HFFc6 (cell line): ENCODE results near the gene UVRAG. TPM values are rescaled to one million over a fixed set of nuclear protein-coding genes. Genes with fewer than 3 reads are reported as not detected.

Source experiments
- DNase-seq: peaks from one replicate; pipeline ENCODE4 v3.0.0-alpha.2; 2018
- H3K27ac Mint-ChIP-seq: 2 replicates; pipeline ENCODE4 v1.8.0; 2020; ENCODE audit warnings: mild to moderate bottlenecking, mixed read lengths
- H3K27me3 Mint-ChIP-seq: 2 replicates; pipeline ENCODE4 v1.8.0; 2021; ENCODE audit warnings: mild to moderate bottlenecking, moderate library complexity, mixed read lengths; ENCODE audit not compliant: insufficient read depth
- H3K36me3 Mint-ChIP-seq: 2 replicates; pipeline ENCODE4 v1.8.0; 2021; ENCODE audit warnings: low read depth, mixed read lengths
- H3K4me1 Mint-ChIP-seq: 2 replicates; pipeline ENCODE4 v1.8.0; 2020; ENCODE audit warnings: low read depth, mixed read lengths
- H3K4me3 Mint-ChIP-seq: 2 replicates; pipeline ENCODE4 v1.8.0; 2020; ENCODE audit warnings: mild to moderate bottlenecking, moderate library complexity, mixed read lengths
- H3K9me3 Mint-ChIP-seq: 2 replicates; pipeline ENCODE4 v1.8.0; 2020; ENCODE audit warnings: mild to moderate bottlenecking, mixed read lengths
- CTCF ChIP-seq: fragments of 200-600 bp; sonication (generic); IDR thresholded peaks from 2 replicates; pipeline ENCODE4 v1.5.0; 2021; ENCODE audit warnings: antibody characterized with exemption, mild to moderate bottlenecking
- total RNA-seq, 6 experiments: library from RNA; stranded (reverse); fragmentation: NEBNext Ultra II Directional; extraction: Animal tissue kit (Norgen Biotek cat#: 25700); gene quantifications; 2 replicates in 1 of 6; 3 replicates in 5 of 6; pipeline ENCODE4 v1.2.3, GENCODE V29; 2021

Gene UVRAG
- total RNA-seq, 6 experiments from 2014 or later, result 9.4 to 12.9 (median 10.7) TPM

GRCh38 chr11:75802021-75802912, 12.7 kb upstream of the UVRAG start:
- Mint-ChIP-seq H3K27me3 (peaks cover 5% of the 10 kb centered on the region), H3K9me3 (no peaks in the 10 kb centered on the region), H3K36me3 (no peaks in the 10 kb centered on the region), H3K4me3 (no peak overlapping the region), H3K27ac (no peak overlapping the region), H3K4me1 (peaks cover 9% of the 10 kb centered on the region)
- TF ChIP-seq CTCF, result no peak
- DNase-seq, result no peak

DNA sequence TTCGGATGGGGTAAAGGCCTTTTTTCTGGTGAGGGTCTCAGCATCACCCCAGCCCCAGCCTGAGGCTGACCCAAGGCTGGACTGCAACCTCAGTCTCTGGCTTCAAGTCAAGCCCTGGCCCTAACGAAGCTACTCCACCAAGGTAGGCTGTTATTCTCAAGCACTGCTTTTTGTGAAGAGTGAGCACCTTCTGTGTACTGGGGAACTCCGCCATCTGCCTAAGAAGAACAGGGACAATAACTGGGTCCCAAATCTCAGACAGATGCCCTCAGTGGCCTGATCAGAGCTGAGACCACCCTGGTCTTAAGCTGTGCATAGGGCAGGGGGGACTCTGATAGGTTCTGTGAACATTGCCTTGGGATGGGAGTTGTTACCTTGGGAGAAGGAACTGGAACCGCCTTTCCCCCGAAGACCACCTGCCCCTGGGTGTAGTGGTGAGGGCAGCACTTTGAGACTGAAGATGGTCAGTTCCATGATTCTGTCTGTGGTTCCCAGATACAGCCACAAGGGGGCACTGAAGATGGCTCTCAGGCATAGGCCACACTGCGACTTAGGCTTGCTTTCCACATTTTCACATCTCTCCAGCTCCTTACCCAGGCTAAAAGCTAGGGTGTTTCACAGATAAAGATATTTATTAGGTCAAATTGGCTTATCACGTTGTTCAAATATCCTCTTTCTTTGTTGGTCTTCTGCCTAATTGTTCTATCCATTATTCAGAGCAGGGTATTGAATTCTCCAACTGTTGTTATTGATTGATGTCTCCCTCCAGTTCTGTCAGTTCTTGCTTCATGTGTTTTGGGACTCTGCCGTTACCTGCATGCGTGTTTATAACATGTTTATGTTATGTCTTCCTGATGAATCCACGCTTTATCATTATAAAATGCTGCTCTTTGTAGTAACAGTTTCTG, 11.8 kb upstream of the UVRAG start:
- Mint-ChIP-seq H3K9me3 (no peaks in the 10 kb centered on the region), H3K36me3 (no peaks in the 10 kb centered on the region), H3K27ac (no peak overlapping the region), H3K4me3 (no peak overlapping the region), H3K4me1 (peaks cover under 1% of the 10 kb centered on the region; the same call in 1 of the 2 replicates), H3K27me3 (peaks cover 5% of the 10 kb centered on the region)
- TF ChIP-seq CTCF, result peak; percentile 95
- DNase-seq, result peak; percentile 52

DNA sequence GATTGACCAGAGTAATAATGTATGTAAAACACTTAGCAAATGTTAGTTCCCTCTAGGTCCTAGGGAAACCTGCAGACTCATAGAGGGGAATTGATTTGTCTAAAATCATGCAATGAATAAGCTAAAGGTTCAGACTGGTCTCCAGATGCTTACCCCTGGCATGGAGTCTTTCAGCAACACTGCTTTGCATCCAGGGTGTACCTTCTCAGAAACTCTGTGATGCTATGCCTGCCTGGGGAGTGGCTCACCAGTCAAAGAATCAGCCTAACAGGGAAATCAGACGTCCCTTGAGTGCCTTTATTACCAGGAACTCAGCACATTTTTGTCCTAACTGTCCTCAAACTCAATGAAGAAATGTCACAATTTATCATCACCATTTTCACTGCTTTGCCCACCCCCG, 5.9 kb upstream of the UVRAG start:
- no peak for DNase-seq
- Mint-ChIP-seq H3K4me1 (peaks cover 17% of the 10 kb centered on the region), H3K4me3 (no peak overlapping the region), H3K9me3 (no peaks in the 10 kb centered on the region), H3K36me3 (no peaks in the 10 kb centered on the region), H3K27ac (no peak overlapping the region), H3K27me3 (peaks cover 5% of the 10 kb centered on the region)
- no peak for TF ChIP-seq CTCF

- no peaks in the 10 kb centered on the region for H3K36me3 Mint-ChIP-seq
- no peak for DNase-seq
- H3K9me3 Mint-ChIP-seq, result no peaks in the 10 kb centered on the region
- H3K27ac Mint-ChIP-seq, result no peak overlapping the region
- H3K4me1 Mint-ChIP-seq, result peaks cover 20% of the 10 kb centered on the region
- no peak for TF ChIP-seq CTCF
- H3K4me3 Mint-ChIP-seq, result no peak overlapping the region
- H3K27me3 Mint-ChIP-seq, result peaks cover 5% of the 10 kb centered on the region
Observed at GRCh38 chr11:75809991-75810390, 5.0 kb upstream of the UVRAG start.

- H3K9me3 Mint-ChIP-seq, result no peaks in the 10 kb centered on the region
- H3K27ac Mint-ChIP-seq, result no peak overlapping the region
- TF ChIP-seq CTCF, result no peak
- no peak overlapping the region for H3K4me3 Mint-ChIP-seq
- DNase-seq, result no peak
- H3K4me1 Mint-ChIP-seq, result peaks cover 20% of the 10 kb centered on the region
- peaks cover 5% of the 10 kb centered on the region for H3K27me3 Mint-ChIP-seq
- H3K36me3 Mint-ChIP-seq, result no peaks in the 10 kb centered on the region
Observed at GRCh38 chr11:75810637-75811390, 4.2 kb upstream of the UVRAG start.
